A673 (cell line): ENCODE data around the gene MTERF4.

Source experiments
- EZH2 ChIP-seq: fragments of 200-600 bp; sonication (generic); IDR thresholded peaks from 2 replicates; pipeline ENCODE4 v1.6.1; 2017; ENCODE audit warnings: borderline replicate concordance, low read depth, mild to moderate bottlenecking, mixed read lengths, antibody characterized with exemption, low read length; ENCODE audit not compliant: poor library complexity, severe bottlenecking
- TF ChIP-seq, protein P1 (sequence below): fragments of 300-800, 200-600 bp; sonication (generic); conservative IDR thresholded peaks from 2 replicates; pipeline ENCODE4 v1.5.1; 2017; ENCODE audit warnings: low read depth, mild to moderate bottlenecking, antibody characterized with exemption, low read length, moderate library complexity, mixed read lengths

GRCh38 chr2:241147336-241147735, 45.2 kb upstream of the MTERF4 start:
- TF ChIP-seq, protein P1, sequence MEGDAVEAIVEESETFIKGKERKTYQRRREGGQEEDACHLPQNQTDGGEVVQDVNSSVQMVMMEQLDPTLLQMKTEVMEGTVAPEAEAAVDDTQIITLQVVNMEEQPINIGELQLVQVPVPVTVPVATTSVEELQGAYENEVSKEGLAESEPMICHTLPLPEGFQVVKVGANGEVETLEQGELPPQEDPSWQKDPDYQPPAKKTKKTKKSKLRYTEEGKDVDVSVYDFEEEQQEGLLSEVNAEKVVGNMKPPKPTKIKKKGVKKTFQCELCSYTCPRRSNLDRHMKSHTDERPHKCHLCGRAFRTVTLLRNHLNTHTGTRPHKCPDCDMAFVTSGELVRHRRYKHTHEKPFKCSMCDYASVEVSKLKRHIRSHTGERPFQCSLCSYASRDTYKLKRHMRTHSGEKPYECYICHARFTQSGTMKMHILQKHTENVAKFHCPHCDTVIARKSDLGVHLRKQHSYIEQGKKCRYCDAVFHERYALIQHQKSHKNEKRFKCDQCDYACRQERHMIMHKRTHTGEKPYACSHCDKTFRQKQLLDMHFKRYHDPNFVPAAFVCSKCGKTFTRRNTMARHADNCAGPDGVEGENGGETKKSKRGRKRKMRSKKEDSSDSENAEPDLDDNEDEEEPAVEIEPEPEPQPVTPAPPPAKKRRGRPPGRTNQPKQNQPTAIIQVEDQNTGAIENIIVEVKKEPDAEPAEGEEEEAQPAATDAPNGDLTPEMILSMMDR, result no peak
- no peak for TF ChIP-seq EZH2
